B cell (primary cell): ENCODE measurements around the gene MYDGF. TPM values are rescaled to one million over a fixed set of nuclear protein-coding genes. Genes with fewer than 3 reads are reported as not detected.

Experiments used
- ATAC-seq: fragments of 200-7000 bp; cut with Tn5 transposase; one replicate; pipeline ENCODE4 v1.10.0; 2021; ENCODE audit warnings: low read depth, mild to moderate bottlenecking, moderate number of reproducible peaks, moderate library complexity
- CTCF ChIA-PET: fragments of 350-600 bp; sonication (Branson Sonifier 250); formaldehyde crosslinking; loops from one replicate; lab custom pipeline; 2021; ENCODE audit warnings: antibody characterized with exemption, inconsistent platforms; lab: Charles Lee
- POLR2A ChIA-PET: fragments of 350-600 bp; sonication (Branson Sonifier 250); formaldehyde crosslinking; loops from one replicate; lab custom pipeline; 2021; ENCODE audit warnings: antibody characterized with exemption; lab: Charles Lee
- DNase-seq: peaks from one replicate; pipeline ENCODE4 v3.0.0; 2013
- H2AFZ ChIP-seq: 2 replicates; pipeline ENCODE4 v1.6.1; 2012; ENCODE audit warnings: mild to moderate bottlenecking, low read depth, low read length; ENCODE audit not compliant: insufficient read depth, poor library complexity, severe bottlenecking
- H3K27ac ChIP-seq, 2 donors: 1 replicate in 1 of 2; 2 replicates in 1 of 2; pipeline ENCODE4 v1.5.1; 2012 to 2013; ENCODE audit warnings: low read length in 2 of 2, mild to moderate bottlenecking in 2 of 2, moderate library complexity in 1 of 2
- H3K27me3 ChIP-seq, 4 experiments: fragments of 200-600 bp in 1 of 4; sonication (generic) in 1 of 4; replicated peaks in 1 of 4; 1 replicate in 2 of 4; 2 replicates in 2 of 4; pipeline versions ENCODE4 v1.6.1 to v1.7.0; 2013 to 2016; ENCODE audit warnings: low read length in 3 of 4, mild to moderate bottlenecking in 2 of 4, mixed read lengths in 1 of 4, moderate library complexity in 1 of 4; ENCODE audit not compliant: insufficient read depth in 4 of 4, control insufficient read depth in 3 of 4; ENCODE audit errors: control extremely low read depth in 1 of 4
- H3K36me3 ChIP-seq, 2 experiments: replicated peaks in 1 of 2; 1 replicate in 1 of 2; 2 replicates in 1 of 2; pipeline versions ENCODE4 v1.6.1 to v1.7.1; 2013; ENCODE audit warnings: low read length in 1 of 2; ENCODE audit not compliant: insufficient read depth in 2 of 2, control insufficient read depth in 1 of 2; ENCODE audit errors: control extremely low read depth in 1 of 2, extremely low read depth in 1 of 2
- H3K4me1 ChIP-seq, 2 donors: fragments of 200-600 bp in 1 of 2; sonication (generic) in 1 of 2; 1 replicate in 1 of 2; 2 replicates in 1 of 2; pipeline versions ENCODE4 v1.5.1 to v1.6.1; 2013 to 2017; ENCODE audit warnings: low read length in 2 of 2; ENCODE audit not compliant: control insufficient read depth in 2 of 2, insufficient read depth in 2 of 2
- H3K4me2 ChIP-seq: replicated peaks from 2 replicates; pipeline ENCODE3; 2012; ENCODE audit warnings: mild to moderate bottlenecking, low read depth, low read length; ENCODE audit not compliant: poor library complexity, severe bottlenecking
- H3K4me3 ChIP-seq, 5 experiments: fragments of 200-600 bp in 1 of 5; sonication (generic) in 1 of 5; 1 replicate in 3 of 5; 2 replicates in 2 of 5; pipeline versions ENCODE4 v1.5.1 to v1.7.0; 2011 to 2016; ENCODE audit warnings: low read length in 4 of 5, mild to moderate bottlenecking in 4 of 5, low read depth in 2 of 5, control low read depth in 1 of 5, moderate library complexity in 1 of 5; ENCODE audit not compliant: insufficient read depth in 1 of 5; ENCODE audit errors: control extremely low read depth in 1 of 5, extremely low read depth in 1 of 5
- H3K79me2 ChIP-seq: fragments of 200-600 bp; sonication (generic); one replicate; pipeline ENCODE4 v1.6.0; 2016; ENCODE audit warnings: low read length; ENCODE audit not compliant: control insufficient read depth, insufficient read depth
- H3K9ac ChIP-seq: fragments of 200-600 bp; sonication (generic); 2 replicates; pipeline ENCODE4 v1.6.1; 2017; ENCODE audit warnings: mild to moderate bottlenecking, low read length, moderate library complexity
- H3K9me3 ChIP-seq, 3 donors: one replicate each; pipeline versions ENCODE4 v1.6.1 to v1.7.1; 2013; ENCODE audit warnings: low read length in 2 of 3; ENCODE audit not compliant: control insufficient read depth in 2 of 3, insufficient read depth in 1 of 3; ENCODE audit errors: control extremely low read depth in 1 of 3
- H4K20me1 ChIP-seq: 2 replicates; pipeline ENCODE4 v1.6.0; 2012; ENCODE audit warnings: mild to moderate bottlenecking, low read length; ENCODE audit not compliant: insufficient read depth, control insufficient read depth, poor library complexity, severe bottlenecking
- H3K27ac Mint-ChIP-seq: one replicate; pipeline ENCODE4 v1.8.0; 2021; ENCODE audit warnings: mixed read lengths
- H3K27me3 Mint-ChIP-seq: one replicate; pipeline ENCODE4 v1.8.0; 2021; ENCODE audit warnings: mixed read lengths
- H3K4me1 Mint-ChIP-seq: one replicate; pipeline ENCODE4 v1.8.0; 2021; ENCODE audit warnings: mixed read lengths
- H3K4me3 Mint-ChIP-seq: one replicate; pipeline ENCODE4 v1.8.0; 2021; ENCODE audit warnings: mixed read lengths
- H3K9me3 Mint-ChIP-seq: one replicate; pipeline ENCODE4 v1.8.0; 2022; ENCODE audit warnings: mixed read lengths; ENCODE audit not compliant: insufficient read depth
- EZH2 ChIP-seq: IDR thresholded peaks from 2 replicates; pipeline ENCODE4 v1.6.1; 2012; ENCODE audit warnings: borderline replicate concordance, low read depth, mild to moderate bottlenecking, moderate library complexity, low read length; ENCODE audit not compliant: insufficient read depth, poor library complexity, severe bottlenecking
- WGBS: methylation state at CpG from one replicate; pipeline ENCODE4 v1.1.5; 2013; ENCODE audit warnings: missing lambda C conversion rate; ENCODE audit not compliant: insufficient coverage; 5-methylcytosine and 5-hydroxymethylcytosine counted together
- intact Hi-C: fragments of 100-400 bp; cut with micrococcal nuclease; formaldehyde crosslinking; loops from one replicate; pipeline ENCODE4 v1.10.0; 2022
- polyA plus RNA-seq: library from polyadenylated mRNA; depleted of rRNA; stranded (reverse); fragments of >200 nt; gene quantifications from 2 replicates; pipeline ENCODE4 v1.2.3, GENCODE V29; 2012
- total RNA-seq, 2 donors: library from RNA; stranded (reverse); fragments of 120-200 nt in 1 of 2; gene quantifications; 1 replicate in 1 of 2; 2 replicates in 1 of 2; pipeline versions ENCODE4 v1.2.3 to v1.2.4, GENCODE V29; 2013 to 2022
- TF ChIP-seq, protein P1 (sequence below): fragments of 200-600 bp; IDR thresholded peaks from one replicate; pipeline ENCODE4 v1.8.0; 2022; ENCODE audit warnings: antibody characterized with exemption, mild to moderate bottlenecking

MYDGF gene
- total and polyA plus RNA-seq, 2 donors (not counting 1 experiment from before 2014, with no cell fraction given), result 21.2 to 42.3 TPM

DNA sequence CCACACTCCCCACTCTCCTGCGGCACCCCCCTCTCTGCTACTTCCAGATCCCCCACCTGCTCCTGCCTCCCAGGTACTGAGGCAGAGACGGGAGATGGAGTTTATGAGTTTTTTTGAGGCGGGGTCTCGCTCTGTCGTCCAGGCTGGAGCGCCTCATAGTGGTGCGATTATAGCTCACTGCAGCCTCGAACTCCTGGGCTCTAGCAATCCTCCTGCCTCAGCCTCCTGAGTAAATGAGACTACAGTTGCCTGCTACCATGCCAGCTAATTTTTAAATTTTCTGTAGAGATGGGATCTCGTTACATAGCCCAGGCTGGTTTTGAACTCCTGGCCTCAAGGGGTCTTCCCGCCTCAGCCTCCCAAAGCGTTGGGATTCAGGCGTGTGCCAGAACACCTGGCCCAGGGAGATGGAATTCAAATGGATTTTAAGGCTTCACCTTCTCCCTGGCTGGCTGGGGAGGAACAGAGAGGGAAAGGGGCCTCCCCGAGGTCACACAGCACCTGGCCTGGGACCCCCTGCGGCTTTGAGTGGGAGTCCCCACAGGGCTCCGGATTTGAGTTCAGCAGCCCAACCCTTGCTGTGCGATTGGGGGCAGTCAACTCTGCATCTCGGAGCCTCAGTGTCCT is 50.4 kb downstream of the MYDGF start:
- no peak overlapping the region for H3K27ac ChIP-seq

GRCh38 chr19:4618019-4618418 is 52.1 kb downstream of the MYDGF start:
- H3K4me1 Mint-ChIP-seq, result no peaks in the 10 kb centered on the region
- no peak overlapping the region for H3K4me3 Mint-ChIP-seq
- Histone ChIP-seq H3K79me2 (no peaks in the 10 kb centered on the region), H2AFZ (no peak overlapping the region), H3K27ac (no peak overlapping the region), H4K20me1 (no peaks in the 10 kb centered on the region), H3K36me3 (no peaks in the 10 kb centered on the region), H3K4me1 (no peaks in the 10 kb centered on the region), H3K27me3 (peaks cover 0 to 5% (median 2%) of the 10 kb centered on the region in 4 experiments), H3K4me2 (no peak overlapping the region), H3K4me3 (no peak overlapping the region), H3K9me3 (no peaks in the 10 kb centered on the region), H3K9ac (no peak overlapping the region)
- H3K9me3 Mint-ChIP-seq, result no peaks in the 10 kb centered on the region
- intact Hi-C loops, result no loop called here
- no peak for DNase-seq
- no peak overlapping the region for H3K27ac Mint-ChIP-seq
- CTCF ChIA-PET, result no interaction called here
- TF ChIP-seq, protein P1, sequence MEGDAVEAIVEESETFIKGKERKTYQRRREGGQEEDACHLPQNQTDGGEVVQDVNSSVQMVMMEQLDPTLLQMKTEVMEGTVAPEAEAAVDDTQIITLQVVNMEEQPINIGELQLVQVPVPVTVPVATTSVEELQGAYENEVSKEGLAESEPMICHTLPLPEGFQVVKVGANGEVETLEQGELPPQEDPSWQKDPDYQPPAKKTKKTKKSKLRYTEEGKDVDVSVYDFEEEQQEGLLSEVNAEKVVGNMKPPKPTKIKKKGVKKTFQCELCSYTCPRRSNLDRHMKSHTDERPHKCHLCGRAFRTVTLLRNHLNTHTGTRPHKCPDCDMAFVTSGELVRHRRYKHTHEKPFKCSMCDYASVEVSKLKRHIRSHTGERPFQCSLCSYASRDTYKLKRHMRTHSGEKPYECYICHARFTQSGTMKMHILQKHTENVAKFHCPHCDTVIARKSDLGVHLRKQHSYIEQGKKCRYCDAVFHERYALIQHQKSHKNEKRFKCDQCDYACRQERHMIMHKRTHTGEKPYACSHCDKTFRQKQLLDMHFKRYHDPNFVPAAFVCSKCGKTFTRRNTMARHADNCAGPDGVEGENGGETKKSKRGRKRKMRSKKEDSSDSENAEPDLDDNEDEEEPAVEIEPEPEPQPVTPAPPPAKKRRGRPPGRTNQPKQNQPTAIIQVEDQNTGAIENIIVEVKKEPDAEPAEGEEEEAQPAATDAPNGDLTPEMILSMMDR, result no peak
- no peak for TF ChIP-seq EZH2
- WGBS, result 49% methylated on average over 5 of the region's 6 CpGs
- ATAC-seq, result no peak
- POLR2A ChIA-PET, result no interaction called here
- peaks cover 5% of the 10 kb centered on the region for H3K27me3 Mint-ChIP-seq

More for the DNA sequence above, 50.4 kb downstream of the MYDGF start:
- Histone ChIP-seq H3K4me2 (no peak overlapping the region), H4K20me1 (no peaks in the 10 kb centered on the region), H3K79me2 (no peaks in the 10 kb centered on the region), H3K27me3 (peaks cover 0 to 5% (median 2%) of the 10 kb centered on the region in 4 experiments), H3K4me3 (no peak overlapping the region), H3K9me3 (no peaks in the 10 kb centered on the region), H3K9ac (no peak overlapping the region), H3K36me3 (no peaks in the 10 kb centered on the region), H2AFZ (no peak overlapping the region), H3K4me1 (no peaks in the 10 kb centered on the region)
- intact Hi-C loops, result no loop called here
- no peak for ATAC-seq
- 87% methylated on average over 13 of the region's 17 CpGs for WGBS
- ChIA-PET POLR2A (no interaction called here), CTCF (interaction anchor here (1.1 to 1.4 kb wide), 2 partner anchors 12 to 14 kb away, joined by 3 to 6 read pairs; no protein-coding TSS in a partner anchor)
- no peaks in the 10 kb centered on the region for H3K4me1 Mint-ChIP-seq
- no peaks in the 10 kb centered on the region for H3K9me3 Mint-ChIP-seq
- no peak overlapping the region for H3K27ac Mint-ChIP-seq
- DNase-seq, result no peak
- H3K27me3 Mint-ChIP-seq, result peaks cover 8% of the 10 kb centered on the region
- no peak for TF ChIP-seq EZH2
- TF ChIP-seq, protein P1, result no peak
- H3K4me3 Mint-ChIP-seq, result no peak overlapping the region
